Occipital lobe (tissue), 2 donors: Measurements from ENCODE around the gene SURF1. TPM values are rescaled to one million over a fixed set of nuclear protein-coding genes. Genes with fewer than 3 reads are reported as not detected.

Experiments used
- DNase-seq: peaks from one replicate; lab custom pipeline; 2025; lab: John Stamatoyannopoulos, UW
- total RNA-seq: library from RNA; depleted of rRNA; stranded (reverse); fragments of >200 nt; gene quantifications from one replicate; pipeline ENCODE4 v1.2.3, GENCODE V29; 2014

The SURF1 gene
- total RNA-seq, 1 donor from 2014 or later, result 11.1 TPM

GRCh38 chr9:133366435-133366834 lies 10.1 kb upstream of the SURF1 start:
- DNase-seq, result no peak

GRCh38 chr9:133362359-133363044 lies 6.2 kb upstream of the SURF1 start:
- DNase-seq, result no peak

- DNase-seq, result no peak
These were observed 5.3 kb upstream of the SURF1 start for GRCh38 chr9:133361507-133362092.

GRCh38 chr9:133360400-133361393 lies 4.4 kb upstream of the SURF1 start:
- DNase-seq, result no peak

- DNase-seq, result no peak
These were observed 3.3 kb upstream of the SURF1 start for GRCh38 chr9:133359399-133360175.

- no peak for DNase-seq
These were observed 1.4 kb upstream of the SURF1 start for GRCh38 chr9:133357656-133358055.

- no peak for DNase-seq
These were observed 368 bp downstream of the SURF1 start for GRCh38 chr9:133355881-133356357.

- DNase-seq, result no peak
These were observed 1.5 kb downstream of the SURF1 start for GRCh38 chr9:133354766-133355165.

GRCh38 chr9:133353548-133353947 lies 2.7 kb downstream of the SURF1 start:
- DNase-seq, result no peak

- no peak for DNase-seq
These were observed 3.5 kb downstream of the SURF1 start for GRCh38 chr9:133352635-133353340.

- DNase-seq, result no peak
These were observed 4.2 kb downstream of the SURF1 start for GRCh38 chr9:133351908-133352634.

GRCh38 chr9:133351526-133351907 lies 4.8 kb downstream of the SURF1 start:
- no peak for DNase-seq

GRCh38 chr9:133349965-133350616 lies 6.2 kb downstream of the SURF1 start:
- DNase-seq, result no peak

- no peak for DNase-seq
These were observed 7.3 kb downstream of the SURF1 start for GRCh38 chr9:133348718-133349573.

- peak; percentile 81 for DNase-seq
These were observed 8.1 kb downstream of the SURF1 start, which contains the start of the genes MED22 and RPL7A for GRCh38 chr9:133347985-133348717. Gene MED22, minus strand, starts transcription at chr9:133348131. Its CDS starts 1,469 bp downstream, at chr9:133346662. Gene RPL7A, plus strand, starts transcription at chr9:133348218. Its CDS starts 26 bp downstream, at chr9:133348244.

- no peak for DNase-seq
These were observed 8.7 kb downstream of the SURF1 start for GRCh38 chr9:133347515-133347984.
